ENCODE data around the gene TCN2.
"Not testable (repeated sequence)": the region's sequence is repeated elsewhere in the genome, so short reads cannot be mapped to it uniquely, and the experiment has no call there.

Gene TCN2

GRCh38 chr22:30606455-30607299 is at the start of gene TCN2:
TSS of gene TCN2 (plus strand) at chr22:30607174. CDS start at chr22:30607332, 158 bp downstream.
- peak; percentile 74 for DNase-seq

GRCh38 chr22:30557243-30557642 is 49.7 kb upstream of the TCN2 start:
- DNase-seq: no peak

GRCh38 chr22:30559889-30560288 is 47.1 kb upstream of the TCN2 start:
- no peak for DNase-seq

- DNase-seq: not testable (repeated sequence)
Measured at GRCh38 chr22:30560643-30561202, 46.3 kb upstream of the TCN2 start.

- DNase-seq: no peak
Measured at GRCh38 chr22:30561402-30562189, 45.4 kb upstream of the TCN2 start.

GRCh38 chr22:30562366-30562765 is 44.6 kb upstream of the TCN2 start:
- no peak for DNase-seq

- DNase-seq: no peak
Measured at GRCh38 chr22:30564045-30564760, 42.8 kb upstream of the TCN2 start.

- no peak for DNase-seq
Measured at GRCh38 chr22:30564761-30565119, 42.2 kb upstream of the TCN2 start.

- no peak for DNase-seq
Measured at GRCh38 chr22:30565341-30565740, 41.6 kb upstream of the TCN2 start.

- DNase-seq: no peak
Measured at GRCh38 chr22:30566125-30566524, 40.8 kb upstream of the TCN2 start.

GRCh38 chr22:30567277-30567676 is 39.7 kb upstream of the TCN2 start:
- DNase-seq: not testable (repeated sequence)

- no peak for DNase-seq
Measured at GRCh38 chr22:30568137-30568805, 38.7 kb upstream of the TCN2 start.

- no peak for DNase-seq
Measured at GRCh38 chr22:30569674-30570202, 37.2 kb upstream of the TCN2 start.

GRCh38 chr22:30572210-30572609 is 34.8 kb upstream of the TCN2 start:
- DNase-seq: no peak

GRCh38 chr22:30572840-30573593 is 34.0 kb upstream of the TCN2 start:
- no peak for DNase-seq

- no peak for DNase-seq
Measured at GRCh38 chr22:30573594-30574094, 33.3 kb upstream of the TCN2 start.

GRCh38 chr22:30574095-30574981 is 32.6 kb upstream of the TCN2 start, which contains the start of gene GAL3ST1:
TSS of gene GAL3ST1 (minus strand) at chr22:30574665. CDS start at chr22:30557392, 17,273 bp downstream.
- no peak for DNase-seq

- no peak for DNase-seq
Measured at GRCh38 chr22:30574997-30575671, 31.8 kb upstream of the TCN2 start.

- no peak for DNase-seq
Measured at GRCh38 chr22:30575859-30576258, 31.1 kb upstream of the TCN2 start.

All from COR-L47 (cell line).